Measurements from ENCODE around the gene LOXL1. TPM values are rescaled to one million over a fixed set of nuclear protein-coding genes. Genes with fewer than 3 reads are reported as not detected.

LOXL1 gene
- polyA plus RNA-seq, 3 donors = 0.07 TPM; not detected in 2

DNA sequence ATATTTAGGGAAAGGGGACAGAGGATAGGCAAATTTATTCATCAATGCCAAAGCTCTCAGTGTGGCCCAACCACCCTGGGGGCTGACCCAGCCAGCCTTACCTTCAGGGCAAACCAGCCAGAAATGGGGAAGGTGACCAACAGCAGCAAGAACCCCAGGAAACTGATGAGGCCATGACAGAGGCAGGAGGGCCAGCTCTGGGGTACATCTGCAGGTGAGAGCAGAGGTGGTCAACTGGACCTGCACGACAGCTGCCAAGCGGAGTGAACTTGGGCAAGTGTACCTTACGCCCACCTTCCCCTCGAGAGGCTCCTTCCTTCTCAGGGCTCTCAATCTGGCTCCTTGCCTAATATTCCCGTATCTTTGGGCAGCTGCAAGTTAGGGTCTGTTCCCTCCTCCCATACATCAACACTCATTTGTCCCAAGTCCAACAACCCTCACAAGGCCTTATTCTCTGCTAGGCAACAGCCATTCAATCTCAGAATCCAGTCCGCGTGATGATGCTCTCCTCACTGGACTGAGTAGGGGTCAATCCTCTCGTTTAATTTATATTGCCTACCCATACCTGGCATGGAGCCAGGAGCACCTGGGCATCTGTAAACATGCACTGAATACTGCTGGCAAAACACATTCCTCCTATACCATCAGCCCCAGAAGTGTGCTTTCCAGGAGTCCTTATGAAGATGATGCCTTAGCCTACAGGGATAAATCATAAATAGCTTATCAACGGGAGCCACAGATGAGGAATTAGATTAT lies 64.2 kb downstream of the LOXL1 start:
- Histone ChIP-seq H3K4me1 (ENCODE audit: control insufficient read depth in 1 of 2, insufficient read depth in 2 of 2, low read length in 2 of 2) (peaks cover 26 to 37% of the 10 kb centered on the region in 2 donors), H4K20me1 (ENCODE audit: insufficient read depth, low read length) (no peaks in the 10 kb centered on the region), H3K36me3 (replicated peaks in 1 of 2; ENCODE audit: control insufficient read depth in 1 of 2, insufficient read depth in 2 of 2, low read length in 2 of 2) (peaks cover 0 to 9% of the 10 kb centered on the region in 2 donors), H2AFZ (ENCODE audit: insufficient read depth, low read depth, low read length, poor library complexity, severe bottlenecking) (no peak overlapping the region), H3K27ac (ENCODE audit: low read depth in 1 of 2, low read length in 2 of 2) (no peak overlapping the region), H3K9ac (ENCODE audit: insufficient read depth, low read length, poor library complexity, severe bottlenecking) (no peak overlapping the region), H3K4me2 (replicated peaks; ENCODE audit: extremely low read depth, low read length, poor library complexity, severe bottlenecking) (no peak overlapping the region), H3K79me2 (ENCODE audit: insufficient read depth, low read length) (peaks cover 23% of the 10 kb centered on the region), H3K4me3 (replicated peaks in 1 of 3; ENCODE audit: low read depth in 2 of 3, low read length in 3 of 3) (no peak overlapping the region), H3K27me3 (ENCODE audit: control insufficient read depth in 2 of 2, insufficient read depth in 2 of 2, low read length in 2 of 2) (no peaks in the 10 kb centered on the region), H3K9me3 (replicated peaks in 1 of 2; ENCODE audit: control insufficient read depth in 1 of 2, insufficient read depth in 1 of 2, low read length in 2 of 2) (no peaks in the 10 kb centered on the region)
- H3K9me3 Mint-ChIP-seq = peaks cover 0 to 3% (median 0%) of the 10 kb centered on the region in 7 donors
- intact Hi-C loops (cut with micrococcal nuclease) = loop anchor here in 1 of 2 donors (10.0 kb wide), 1 partner anchor 1454 kb away; no protein-coding TSS in a partner anchor
- peaks cover 9 to 18% of the 10 kb centered on the region in 2 donors for H3K36me3 Mint-ChIP-seq
- no peak for DNase-seq
- TF ChIP-seq, protein P1, sequence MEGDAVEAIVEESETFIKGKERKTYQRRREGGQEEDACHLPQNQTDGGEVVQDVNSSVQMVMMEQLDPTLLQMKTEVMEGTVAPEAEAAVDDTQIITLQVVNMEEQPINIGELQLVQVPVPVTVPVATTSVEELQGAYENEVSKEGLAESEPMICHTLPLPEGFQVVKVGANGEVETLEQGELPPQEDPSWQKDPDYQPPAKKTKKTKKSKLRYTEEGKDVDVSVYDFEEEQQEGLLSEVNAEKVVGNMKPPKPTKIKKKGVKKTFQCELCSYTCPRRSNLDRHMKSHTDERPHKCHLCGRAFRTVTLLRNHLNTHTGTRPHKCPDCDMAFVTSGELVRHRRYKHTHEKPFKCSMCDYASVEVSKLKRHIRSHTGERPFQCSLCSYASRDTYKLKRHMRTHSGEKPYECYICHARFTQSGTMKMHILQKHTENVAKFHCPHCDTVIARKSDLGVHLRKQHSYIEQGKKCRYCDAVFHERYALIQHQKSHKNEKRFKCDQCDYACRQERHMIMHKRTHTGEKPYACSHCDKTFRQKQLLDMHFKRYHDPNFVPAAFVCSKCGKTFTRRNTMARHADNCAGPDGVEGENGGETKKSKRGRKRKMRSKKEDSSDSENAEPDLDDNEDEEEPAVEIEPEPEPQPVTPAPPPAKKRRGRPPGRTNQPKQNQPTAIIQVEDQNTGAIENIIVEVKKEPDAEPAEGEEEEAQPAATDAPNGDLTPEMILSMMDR (IDR thresholded peaks at IDR 0.05) = no peak
- peaks cover 28% of the 10 kb centered on the region for H3K4me1 Mint-ChIP-seq
- H3K27me3 Mint-ChIP-seq (ENCODE audit: low read depth in 3 of 3) = peaks cover 0 to 2% (median 0%) of the 10 kb centered on the region in 3 donors
- H3K4me3 Mint-ChIP-seq = no peak overlapping the region
- H3K27ac Mint-ChIP-seq = peak overlapping the region in 2 of 7 donors; percentile 22 to 61
- 94% methylated on average over 8 of the region's 9 CpGs for WGBS (ENCODE audit: insufficient coverage)

DNA sequence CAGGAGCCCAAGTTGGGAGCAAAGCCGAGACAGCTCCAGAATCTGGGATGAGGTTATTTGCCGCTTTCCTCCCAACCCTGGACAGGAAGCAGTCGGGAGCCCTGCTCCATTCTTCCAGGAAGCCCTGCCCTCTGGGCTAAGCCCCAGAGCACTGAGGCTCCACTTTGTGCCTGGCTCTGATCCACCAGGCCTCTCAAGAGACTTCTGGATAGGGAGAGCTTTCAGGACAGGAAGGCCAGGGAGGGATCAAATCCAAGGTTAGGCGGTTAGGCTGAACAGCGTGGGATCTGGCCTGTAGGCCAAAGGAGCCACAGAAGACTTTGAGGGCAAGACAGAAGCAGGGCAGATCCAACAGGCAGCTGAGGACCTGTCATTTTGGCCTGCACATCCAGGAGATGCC lies 65.0 kb downstream of the LOXL1 start:
- Histone ChIP-seq H3K79me2 (ENCODE audit: insufficient read depth, low read length) (peaks cover 31% of the 10 kb centered on the region), H3K4me1 (ENCODE audit: control insufficient read depth in 1 of 2, insufficient read depth in 2 of 2, low read length in 2 of 2) (peaks cover 34 to 45% of the 10 kb centered on the region in 2 donors), H2AFZ (ENCODE audit: insufficient read depth, low read depth, low read length, poor library complexity, severe bottlenecking) (peak overlapping the region; percentile 99), H3K9ac (ENCODE audit: insufficient read depth, low read length, poor library complexity, severe bottlenecking) (peak overlapping the region; percentile 77), H3K4me2 (replicated peaks; ENCODE audit: extremely low read depth, low read length, poor library complexity, severe bottlenecking) (peak overlapping the region; percentile 99), H4K20me1 (ENCODE audit: insufficient read depth, low read length) (no peaks in the 10 kb centered on the region), H3K4me3 (replicated peaks in 1 of 3; ENCODE audit: low read depth in 2 of 3, low read length in 3 of 3) (peak overlapping the region; percentile 59 to 91 (median 70)), H3K36me3 (replicated peaks in 1 of 2; ENCODE audit: control insufficient read depth in 1 of 2, insufficient read depth in 2 of 2, low read length in 2 of 2) (peaks cover 0 to 9% of the 10 kb centered on the region in 2 donors), H3K27me3 (ENCODE audit: control insufficient read depth in 2 of 2, insufficient read depth in 2 of 2, low read length in 2 of 2) (no peaks in the 10 kb centered on the region), H3K27ac (ENCODE audit: low read depth in 1 of 2, low read length in 2 of 2) (peak overlapping the region in 1 of 2 donors; percentile 65), H3K9me3 (replicated peaks in 1 of 2; ENCODE audit: control insufficient read depth in 1 of 2, insufficient read depth in 1 of 2, low read length in 2 of 2) (no peaks in the 10 kb centered on the region)
- TF ChIP-seq, protein P1 (IDR thresholded peaks at IDR 0.05) = no peak
- H3K4me1 Mint-ChIP-seq = peaks cover 37% of the 10 kb centered on the region
- H3K27me3 Mint-ChIP-seq (ENCODE audit: low read depth in 3 of 3) = peaks cover 0 to 2% (median 2%) of the 10 kb centered on the region in 3 donors
- peak overlapping the region; percentile 83 to 90 for H3K4me3 Mint-ChIP-seq
- WGBS (ENCODE audit: insufficient coverage) = 88% methylated on average over 3 of the region's 5 CpGs
- peaks cover 0 to 3% (median 0%) of the 10 kb centered on the region in 7 donors for H3K9me3 Mint-ChIP-seq
- intact Hi-C loops (cut with micrococcal nuclease) = loop anchor here in 1 of 2 donors (10.0 kb wide), 1 partner anchor 1454 kb away; no protein-coding TSS in a partner anchor
- peak overlapping the region in 1 of 7 donors; percentile 46 for H3K27ac Mint-ChIP-seq
- peaks cover 6 to 14% of the 10 kb centered on the region in 2 donors for H3K36me3 Mint-ChIP-seq
- DNase-seq = no peak

All from CD14-positive monocyte (primary cell).